ENCODE results near the gene EDN2.

Gene EDN2

DNA sequence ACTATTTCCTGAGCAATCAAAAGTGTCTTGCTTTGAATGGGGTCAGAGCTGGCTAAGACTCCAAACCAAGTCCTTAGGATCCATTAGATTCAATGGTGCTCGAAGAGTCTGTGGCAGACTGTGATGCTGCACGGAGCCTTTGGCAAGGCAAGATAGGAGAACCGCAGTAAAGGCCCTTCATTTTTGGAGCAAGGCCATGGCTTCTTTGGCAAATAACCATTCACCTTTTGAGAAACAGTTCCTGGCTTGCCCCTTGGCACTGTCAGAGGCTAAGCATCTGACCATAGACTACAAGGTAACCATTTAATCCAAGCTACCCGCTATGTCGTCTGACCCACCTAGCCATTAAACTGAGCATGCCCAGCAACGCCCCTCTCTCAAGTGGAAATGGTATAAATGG, 45.2 kb downstream of the EDN2 start:
- no peak overlapping the region for H3K4me3 ChIP-seq (ENCODE audit: low read depth, low read length)
- TF ChIP-seq, protein P1, sequence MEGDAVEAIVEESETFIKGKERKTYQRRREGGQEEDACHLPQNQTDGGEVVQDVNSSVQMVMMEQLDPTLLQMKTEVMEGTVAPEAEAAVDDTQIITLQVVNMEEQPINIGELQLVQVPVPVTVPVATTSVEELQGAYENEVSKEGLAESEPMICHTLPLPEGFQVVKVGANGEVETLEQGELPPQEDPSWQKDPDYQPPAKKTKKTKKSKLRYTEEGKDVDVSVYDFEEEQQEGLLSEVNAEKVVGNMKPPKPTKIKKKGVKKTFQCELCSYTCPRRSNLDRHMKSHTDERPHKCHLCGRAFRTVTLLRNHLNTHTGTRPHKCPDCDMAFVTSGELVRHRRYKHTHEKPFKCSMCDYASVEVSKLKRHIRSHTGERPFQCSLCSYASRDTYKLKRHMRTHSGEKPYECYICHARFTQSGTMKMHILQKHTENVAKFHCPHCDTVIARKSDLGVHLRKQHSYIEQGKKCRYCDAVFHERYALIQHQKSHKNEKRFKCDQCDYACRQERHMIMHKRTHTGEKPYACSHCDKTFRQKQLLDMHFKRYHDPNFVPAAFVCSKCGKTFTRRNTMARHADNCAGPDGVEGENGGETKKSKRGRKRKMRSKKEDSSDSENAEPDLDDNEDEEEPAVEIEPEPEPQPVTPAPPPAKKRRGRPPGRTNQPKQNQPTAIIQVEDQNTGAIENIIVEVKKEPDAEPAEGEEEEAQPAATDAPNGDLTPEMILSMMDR (IDR thresholded peaks at IDR 0.05; ENCODE audit: borderline replicate concordance, insufficient read depth, low read depth, low read length) = no peak

DNA sequence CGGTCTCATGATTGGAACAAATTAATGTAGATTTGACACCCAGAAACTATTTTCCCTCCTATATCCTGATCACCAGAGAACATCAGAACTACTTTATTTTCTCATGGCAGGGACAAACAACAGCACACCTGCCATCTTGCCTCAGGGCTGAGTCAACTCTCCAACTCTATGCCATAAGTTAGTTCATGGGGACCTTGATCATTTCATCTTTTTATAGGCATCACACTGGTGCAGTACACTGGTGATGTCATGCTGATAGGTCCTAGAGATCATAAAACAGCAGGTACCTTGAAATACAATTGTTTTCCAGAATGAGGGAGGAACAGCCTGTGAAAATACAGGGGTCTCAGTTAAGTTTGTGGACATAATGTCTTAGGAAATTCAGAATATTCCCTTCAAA, 45.8 kb downstream of the EDN2 start:
- TF ChIP-seq, protein P1 (IDR thresholded peaks at IDR 0.05; ENCODE audit: borderline replicate concordance, insufficient read depth, low read depth, low read length) = no peak
- no peak overlapping the region for H3K4me3 ChIP-seq (ENCODE audit: low read depth, low read length)

DNA sequence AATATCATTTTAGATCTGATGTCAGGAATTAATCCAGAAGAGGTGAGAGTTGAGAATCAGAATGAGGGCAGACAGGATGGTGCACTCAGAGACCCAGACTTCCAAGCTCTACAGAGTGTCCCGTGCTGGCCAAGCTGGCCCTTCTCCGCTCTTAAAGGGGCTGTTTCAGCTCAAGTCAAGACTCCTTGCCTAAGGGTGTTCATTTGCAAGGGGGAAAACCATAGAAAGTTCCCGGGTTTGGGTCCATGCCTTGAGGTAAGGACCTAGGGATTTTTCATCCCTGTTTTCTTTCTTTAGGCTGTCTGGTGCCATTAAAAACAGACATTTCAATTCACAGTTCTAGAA, 47.5 kb downstream of the EDN2 start:
- TF ChIP-seq, protein P1 (IDR thresholded peaks at IDR 0.05; ENCODE audit: borderline replicate concordance, insufficient read depth, low read depth, low read length) = no peak

DNA sequence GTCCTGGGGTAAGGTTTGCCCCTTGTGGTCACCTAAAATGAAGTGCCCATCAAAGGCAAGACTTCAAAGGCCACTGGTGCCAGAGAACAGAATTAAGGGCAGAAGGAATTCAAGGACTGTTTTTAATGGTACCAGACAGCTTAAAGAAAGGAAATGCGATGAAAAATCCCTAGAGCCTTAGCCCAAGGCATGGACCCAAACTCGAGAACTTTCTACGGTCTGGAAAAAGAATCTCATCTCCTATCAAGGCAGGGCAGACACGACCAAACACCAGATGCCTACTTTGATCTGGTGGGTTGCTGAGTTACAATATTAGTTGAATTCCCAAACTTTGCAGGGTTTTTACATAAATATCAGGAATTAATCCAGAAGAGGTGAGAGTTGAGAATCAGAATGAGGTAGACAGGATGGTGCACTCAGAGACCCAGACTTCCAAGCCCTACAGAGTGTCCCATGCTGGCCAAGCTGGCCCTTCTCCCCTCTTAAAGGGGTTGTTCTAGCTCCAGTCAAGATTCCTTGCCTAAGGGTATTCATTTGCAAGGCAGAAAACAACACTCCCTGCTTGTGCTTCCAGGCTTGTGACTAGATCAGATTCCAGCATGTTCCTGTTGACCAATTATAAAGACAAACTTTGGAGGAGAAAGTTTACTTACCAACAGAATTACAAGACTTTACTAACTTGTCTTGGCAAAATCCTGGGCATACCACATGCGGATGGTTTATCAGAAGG, 48.0 kb downstream of the EDN2 start:
- no peak overlapping the region for H3K4me3 ChIP-seq (ENCODE audit: low read depth, low read length)
- TF ChIP-seq, protein P1 (IDR thresholded peaks at IDR 0.05; ENCODE audit: borderline replicate concordance, insufficient read depth, low read depth, low read length) = no peak

More for the DNA sequence above, 47.5 kb downstream of the EDN2 start:
- H3K4me3 ChIP-seq (ENCODE audit: low read depth, low read length) = no peak overlapping the region

DNA sequence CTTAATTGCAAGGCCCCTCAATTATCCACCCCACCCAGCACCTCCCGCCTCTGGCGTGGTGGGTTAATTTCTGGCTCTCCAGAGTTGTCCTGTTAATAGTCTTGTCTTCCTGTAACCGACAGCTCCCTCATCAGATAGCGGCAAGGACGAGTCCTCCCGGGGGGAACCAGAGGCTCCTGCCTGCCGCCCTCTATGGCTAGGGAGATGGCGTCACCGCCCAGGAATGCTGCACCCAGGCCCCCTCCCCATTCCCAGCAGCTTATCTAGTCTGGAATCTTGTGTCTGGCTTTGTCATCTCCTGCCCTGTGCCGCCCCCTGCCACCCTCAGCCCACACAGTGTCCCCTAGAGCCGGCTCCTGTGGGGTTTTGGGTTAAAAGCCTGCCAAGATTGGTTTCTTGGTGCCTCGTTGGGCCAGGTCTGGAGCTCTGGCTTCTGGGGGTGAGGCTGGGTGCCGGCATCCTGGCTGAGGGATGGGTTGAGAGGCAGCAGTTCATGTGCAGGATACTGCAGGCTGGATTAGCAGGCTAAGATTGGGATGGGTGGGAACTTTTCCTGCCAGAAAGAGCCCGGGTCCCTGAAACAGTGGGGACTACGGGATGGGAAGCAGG, 48.8 kb downstream of the EDN2 start:
- TF ChIP-seq, protein P1 (IDR thresholded peaks at IDR 0.05; ENCODE audit: borderline replicate concordance, insufficient read depth, low read depth, low read length) = no peak
- no peak overlapping the region for H3K4me3 ChIP-seq (ENCODE audit: low read depth, low read length)

DNA sequence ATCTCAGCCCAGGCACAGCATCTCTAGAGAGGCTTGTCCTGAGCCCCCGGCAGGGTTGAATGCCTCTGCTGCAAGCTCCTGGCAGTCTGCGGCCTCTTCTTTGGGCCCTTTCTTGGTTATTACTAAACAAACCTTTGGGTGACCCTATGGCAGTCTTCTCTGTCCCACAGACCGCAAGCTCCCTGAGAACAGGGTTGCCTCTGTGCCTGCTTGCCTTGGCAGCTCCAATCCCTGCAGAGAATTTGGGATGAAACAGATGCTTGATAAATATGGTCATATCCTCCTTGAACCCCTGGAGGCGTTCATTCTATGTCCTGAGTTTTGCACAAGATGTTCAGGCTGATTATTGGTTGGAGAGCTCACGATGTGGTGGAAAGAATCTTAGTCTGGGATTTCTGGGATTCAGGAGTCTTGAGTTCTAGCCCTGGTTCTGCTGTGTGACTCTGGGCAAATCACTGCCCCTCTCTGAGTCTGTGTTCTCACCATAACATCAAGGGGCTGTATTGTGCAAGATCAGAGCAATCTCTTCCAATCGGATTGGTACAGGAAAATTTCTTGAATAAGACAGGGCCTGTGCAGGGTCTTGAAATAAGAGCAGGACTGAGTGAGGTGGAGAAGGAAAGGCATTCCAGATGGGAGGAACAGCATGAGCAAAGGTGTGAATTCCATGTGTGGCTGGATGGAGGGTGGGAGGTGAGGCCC, 49.6 kb downstream of the EDN2 start:
- TF ChIP-seq, protein P1 (IDR thresholded peaks at IDR 0.05; ENCODE audit: borderline replicate concordance, insufficient read depth, low read depth, low read length) = no peak
- no peak overlapping the region for H3K4me3 ChIP-seq (ENCODE audit: low read depth, low read length)
